HepG2 (cell line): ENCODE results near the gene APOM. TPM values are rescaled to one million over a fixed set of nuclear protein-coding genes. Genes with fewer than 3 reads are reported as not detected.
A peak's percentile ranks its signal among the peaks of the same experiment; 100 is the strongest.

Experiments used
- ELF1 ChIP-seq: sonication (generic); formaldehyde crosslinking; IDR thresholded peaks from 2 replicates; pipeline ENCODE4 v1.4.0; 2020; ENCODE audit warnings: missing genetic modification reagents
- ETV5 ChIP-seq: IDR thresholded peaks from 2 replicates; pipeline ENCODE4 v1.6.1; 2018; ENCODE audit warnings: missing biosample characterization, missing genetic modification reagents, inconsistent platforms, borderline replicate concordance
- RNF2 ChIP-seq: fragments of 450-650 bp; conservative IDR thresholded peaks from 2 replicates; pipeline ENCODE4 v1.6.1; 2016; ENCODE audit warnings: low read depth
- SKI ChIP-seq: fragments of 450-650 bp; IDR thresholded peaks from one replicate; pipeline ENCODE4 v1.6.1; 2018; ENCODE audit warnings: mild to moderate bottlenecking; ENCODE audit not compliant: partially characterized antibody
- ZFP41 ChIP-seq: sonication (generic); formaldehyde crosslinking; IDR thresholded peaks from 2 replicates; pipeline ENCODE4 v1.4.0; 2020; ENCODE audit warnings: mild to moderate bottlenecking, missing genetic modification reagents, borderline replicate concordance
- ZIK1 ChIP-seq: sonication (generic); formaldehyde crosslinking; IDR thresholded peaks from 2 replicates; pipeline ENCODE4 v1.5.0; 2020; ENCODE audit warnings: mild to moderate bottlenecking, low read depth, missing genetic modification reagents, borderline replicate concordance
- ZNF441 ChIP-seq: sonication (generic); formaldehyde crosslinking; IDR thresholded peaks from 2 replicates; pipeline ENCODE4 v1.7.0; 2021; ENCODE audit warnings: missing genetic modification reagents, borderline replicate concordance
- ZNF720 ChIP-seq: sonication (generic); formaldehyde crosslinking; IDR thresholded peaks from 2 replicates; pipeline ENCODE4 v1.4.0; 2020; ENCODE audit warnings: missing genetic modification reagents
- polyA plus RNA-seq, 8 experiments: library from polyadenylated mRNA; depleted of rRNA in 3 of 8; stranded (reverse) in 7 of 8; unstranded in 1 of 8; fragments of >200 nt; fragmentation: Illumina TruSeq in 4 of 8; extraction: Trizol in 4 of 8; gene quantifications; 2 replicates each; pipeline versions ENCODE4 v1.2.1 to v1.2.3, GENCODE V29; 2011 to 2016; ENCODE audit warnings: low read depth in 4 of 8, missing spikeins in 1 of 8, mixed read lengths in 1 of 8; ENCODE audit not compliant: insufficient read depth in 1 of 8
- total RNA-seq, 5 experiments: library from RNA; depleted of rRNA; stranded (reverse); fragments of >200 nt; fragmentation: Illumina TruSeq; extraction: Trizol; gene quantifications; 2 replicates each; pipeline ENCODE4 v1.2.3, GENCODE V29; 2016; ENCODE audit warnings: low read depth in 1 of 5
- TF ChIP-seq, protein P1 (sequence below): sonication (generic); formaldehyde crosslinking; IDR thresholded peaks from 2 replicates; pipeline ENCODE4 v1.5.1; 2020; ENCODE audit warnings: missing genetic modification reagents, mild to moderate bottlenecking, borderline replicate concordance
- TF ChIP-seq, protein P2 (sequence below): fragments of 450-650 bp; IDR thresholded peaks from 2 replicates; pipeline ENCODE4 v1.6.1; 2017; ENCODE audit warnings: mild to moderate bottlenecking
- TF ChIP-seq, protein P3 (sequence below): sonication (generic); formaldehyde crosslinking; IDR thresholded peaks from 2 replicates; pipeline ENCODE4 v1.8.0; 2023; ENCODE audit warnings: mild to moderate bottlenecking, missing genetic modification reagents
- TF ChIP-seq, protein P4 (sequence below): sonication (generic); formaldehyde crosslinking; IDR thresholded peaks from 2 replicates; pipeline ENCODE4 v1.5.0; 2020; ENCODE audit warnings: missing genetic modification reagents, mild to moderate bottlenecking, borderline replicate concordance
- TF ChIP-seq, protein P5 (sequence below): sonication (generic); formaldehyde crosslinking; IDR thresholded peaks from 2 replicates; pipeline ENCODE4 v1.4.0; 2020; ENCODE audit warnings: missing genetic modification reagents

Gene APOM
- total and polyA plus RNA-seq, 2 of the 13 experiments (the other 11 are each of a cell fraction or from before 2014, with no cell fraction given): 98.2 to 1,140 TPM

DNA sequence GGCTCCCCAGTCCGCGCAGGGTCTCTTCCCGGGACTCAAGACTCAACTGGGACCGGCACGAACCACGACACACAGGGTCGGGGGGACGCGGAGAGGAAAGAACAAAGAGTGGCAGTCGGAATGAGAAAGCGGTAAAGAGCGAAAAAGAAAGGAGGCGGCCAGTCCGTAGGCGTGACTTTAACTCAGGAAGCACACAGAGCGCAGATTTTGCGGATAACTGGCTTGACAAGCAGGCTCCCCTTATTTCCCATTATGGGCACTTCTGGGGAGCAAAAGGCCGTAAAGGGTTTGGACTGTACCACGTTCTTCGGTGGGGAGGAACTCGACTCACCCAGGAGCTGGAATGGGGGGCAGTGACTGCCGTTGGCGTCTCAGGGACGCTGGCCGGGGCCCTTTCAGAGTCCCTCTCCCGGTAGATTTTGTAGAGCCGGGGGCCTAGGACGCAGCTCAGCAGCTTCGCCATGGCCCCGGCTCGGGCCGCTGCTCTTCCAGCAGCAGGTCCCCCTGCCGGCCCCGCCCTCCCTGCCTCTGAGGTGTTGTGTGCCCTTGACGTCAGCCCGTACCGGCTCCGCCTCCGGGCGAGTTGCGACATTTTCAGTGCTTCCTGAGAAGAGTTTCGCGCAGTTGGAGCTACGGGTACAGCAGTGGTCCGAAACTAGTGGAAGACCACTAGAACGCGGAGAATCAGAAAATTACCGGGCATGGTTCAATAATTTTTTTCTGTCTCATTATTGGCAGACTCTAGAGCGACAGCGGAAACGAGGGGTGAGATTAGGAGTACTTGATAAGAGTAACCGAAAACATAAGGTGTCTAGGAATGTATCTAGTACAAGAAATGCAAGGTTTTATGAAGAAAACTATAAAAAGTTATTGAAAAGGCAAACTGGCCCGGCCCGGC is 47.4 kb downstream of the APOM start, which contains the start of gene ABHD16A (continued):
- TF ChIP-seq, protein P1, sequence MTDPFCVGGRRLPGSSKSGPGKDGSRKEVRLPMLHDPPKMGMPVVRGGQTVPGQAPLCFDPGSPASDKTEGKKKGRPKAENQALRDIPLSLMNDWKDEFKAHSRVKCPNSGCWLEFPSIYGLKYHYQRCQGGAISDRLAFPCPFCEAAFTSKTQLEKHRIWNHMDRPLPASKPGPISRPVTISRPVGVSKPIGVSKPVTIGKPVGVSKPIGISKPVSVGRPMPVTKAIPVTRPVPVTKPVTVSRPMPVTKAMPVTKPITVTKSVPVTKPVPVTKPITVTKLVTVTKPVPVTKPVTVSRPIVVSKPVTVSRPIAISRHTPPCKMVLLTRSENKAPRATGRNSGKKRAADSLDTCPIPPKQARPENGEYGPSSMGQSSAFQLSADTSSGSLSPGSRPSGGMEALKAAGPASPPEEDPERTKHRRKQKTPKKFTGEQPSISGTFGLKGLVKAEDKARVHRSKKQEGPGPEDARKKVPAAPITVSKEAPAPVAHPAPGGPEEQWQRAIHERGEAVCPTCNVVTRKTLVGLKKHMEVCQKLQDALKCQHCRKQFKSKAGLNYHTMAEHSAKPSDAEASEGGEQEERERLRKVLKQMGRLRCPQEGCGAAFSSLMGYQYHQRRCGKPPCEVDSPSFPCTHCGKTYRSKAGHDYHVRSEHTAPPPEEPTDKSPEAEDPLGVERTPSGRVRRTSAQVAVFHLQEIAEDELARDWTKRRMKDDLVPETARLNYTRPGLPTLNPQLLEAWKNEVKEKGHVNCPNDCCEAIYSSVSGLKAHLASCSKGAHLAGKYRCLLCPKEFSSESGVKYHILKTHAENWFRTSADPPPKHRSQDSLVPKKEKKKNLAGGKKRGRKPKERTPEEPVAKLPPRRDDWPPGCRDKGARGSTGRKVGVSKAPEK (CRISPR knock-in tag): no peak
- TF ChIP-seq, protein P2, sequence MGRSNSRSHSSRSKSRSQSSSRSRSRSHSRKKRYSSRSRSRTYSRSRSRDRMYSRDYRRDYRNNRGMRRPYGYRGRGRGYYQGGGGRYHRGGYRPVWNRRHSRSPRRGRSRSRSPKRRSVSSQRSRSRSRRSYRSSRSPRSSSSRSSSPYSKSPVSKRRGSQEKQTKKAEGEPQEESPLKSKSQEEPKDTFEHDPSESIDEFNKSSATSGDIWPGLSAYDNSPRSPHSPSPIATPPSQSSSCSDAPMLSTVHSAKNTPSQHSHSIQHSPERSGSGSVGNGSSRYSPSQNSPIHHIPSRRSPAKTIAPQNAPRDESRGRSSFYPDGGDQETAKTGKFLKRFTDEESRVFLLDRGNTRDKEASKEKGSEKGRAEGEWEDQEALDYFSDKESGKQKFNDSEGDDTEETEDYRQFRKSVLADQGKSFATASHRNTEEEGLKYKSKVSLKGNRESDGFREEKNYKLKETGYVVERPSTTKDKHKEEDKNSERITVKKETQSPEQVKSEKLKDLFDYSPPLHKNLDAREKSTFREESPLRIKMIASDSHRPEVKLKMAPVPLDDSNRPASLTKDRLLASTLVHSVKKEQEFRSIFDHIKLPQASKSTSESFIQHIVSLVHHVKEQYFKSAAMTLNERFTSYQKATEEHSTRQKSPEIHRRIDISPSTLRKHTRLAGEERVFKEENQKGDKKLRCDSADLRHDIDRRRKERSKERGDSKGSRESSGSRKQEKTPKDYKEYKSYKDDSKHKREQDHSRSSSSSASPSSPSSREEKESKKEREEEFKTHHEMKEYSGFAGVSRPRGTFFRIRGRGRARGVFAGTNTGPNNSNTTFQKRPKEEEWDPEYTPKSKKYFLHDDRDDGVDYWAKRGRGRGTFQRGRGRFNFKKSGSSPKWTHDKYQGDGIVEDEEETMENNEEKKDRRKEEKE: no peak
- TF ChIP-seq ELF1 (peak; percentile 92), ETV5 (CRISPR knock-in tag) (peak; percentile 87; the same call in 1 of the 2 replicates), ZNF441 (CRISPR knock-in tag) (peak; percentile 56; the same call in 1 of the 2 replicates), ZFP41 (CRISPR knock-in tag) (no peak), ZNF720 (CRISPR knock-in tag) (no peak), ZIK1 (CRISPR knock-in tag) (no peak), SKI (no peak), RNF2 (no peak)
- TF ChIP-seq, protein P3, sequence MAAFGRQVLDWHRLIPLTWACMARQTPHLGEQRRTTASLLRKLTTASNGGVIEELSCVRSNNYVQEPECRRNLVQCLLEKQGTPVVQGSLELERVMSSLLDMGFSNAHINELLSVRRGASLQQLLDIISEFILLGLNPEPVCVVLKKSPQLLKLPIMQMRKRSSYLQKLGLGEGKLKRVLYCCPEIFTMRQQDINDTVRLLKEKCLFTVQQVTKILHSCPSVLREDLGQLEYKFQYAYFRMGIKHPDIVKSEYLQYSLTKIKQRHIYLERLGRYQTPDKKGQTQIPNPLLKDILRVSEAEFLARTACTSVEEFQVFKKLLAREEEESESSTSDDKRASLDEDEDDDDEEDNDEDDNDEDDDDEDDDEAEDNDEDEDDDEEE (CRISPR knock-in tag): 0 out of 2 replicates have a peak, but pooled peaks have one; percentile 28
- TF ChIP-seq, protein P4, sequence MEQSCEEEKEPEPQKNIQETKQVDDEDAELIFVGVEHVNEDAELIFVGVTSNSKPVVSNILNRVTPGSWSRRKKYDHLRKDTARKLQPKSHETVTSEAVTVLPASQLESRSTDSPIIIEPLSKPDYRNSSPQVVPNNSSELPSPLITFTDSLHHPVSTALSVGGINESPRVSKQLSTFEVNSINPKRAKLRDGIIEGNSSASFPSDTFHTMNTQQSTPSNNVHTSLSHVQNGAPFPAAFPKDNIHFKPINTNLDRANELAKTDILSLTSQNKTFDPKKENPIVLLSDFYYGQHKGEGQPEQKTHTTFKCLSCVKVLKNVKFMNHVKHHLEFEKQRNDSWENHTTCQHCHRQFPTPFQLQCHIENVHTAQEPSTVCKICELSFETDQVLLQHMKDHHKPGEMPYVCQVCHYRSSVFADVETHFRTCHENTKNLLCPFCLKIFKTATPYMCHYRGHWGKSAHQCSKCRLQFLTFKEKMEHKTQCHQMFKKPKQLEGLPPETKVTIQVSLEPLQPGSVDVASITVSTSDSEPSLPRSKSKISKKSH: peak; percentile 68; the same call in 1 of the 2 replicates
- TF ChIP-seq, protein P5, sequence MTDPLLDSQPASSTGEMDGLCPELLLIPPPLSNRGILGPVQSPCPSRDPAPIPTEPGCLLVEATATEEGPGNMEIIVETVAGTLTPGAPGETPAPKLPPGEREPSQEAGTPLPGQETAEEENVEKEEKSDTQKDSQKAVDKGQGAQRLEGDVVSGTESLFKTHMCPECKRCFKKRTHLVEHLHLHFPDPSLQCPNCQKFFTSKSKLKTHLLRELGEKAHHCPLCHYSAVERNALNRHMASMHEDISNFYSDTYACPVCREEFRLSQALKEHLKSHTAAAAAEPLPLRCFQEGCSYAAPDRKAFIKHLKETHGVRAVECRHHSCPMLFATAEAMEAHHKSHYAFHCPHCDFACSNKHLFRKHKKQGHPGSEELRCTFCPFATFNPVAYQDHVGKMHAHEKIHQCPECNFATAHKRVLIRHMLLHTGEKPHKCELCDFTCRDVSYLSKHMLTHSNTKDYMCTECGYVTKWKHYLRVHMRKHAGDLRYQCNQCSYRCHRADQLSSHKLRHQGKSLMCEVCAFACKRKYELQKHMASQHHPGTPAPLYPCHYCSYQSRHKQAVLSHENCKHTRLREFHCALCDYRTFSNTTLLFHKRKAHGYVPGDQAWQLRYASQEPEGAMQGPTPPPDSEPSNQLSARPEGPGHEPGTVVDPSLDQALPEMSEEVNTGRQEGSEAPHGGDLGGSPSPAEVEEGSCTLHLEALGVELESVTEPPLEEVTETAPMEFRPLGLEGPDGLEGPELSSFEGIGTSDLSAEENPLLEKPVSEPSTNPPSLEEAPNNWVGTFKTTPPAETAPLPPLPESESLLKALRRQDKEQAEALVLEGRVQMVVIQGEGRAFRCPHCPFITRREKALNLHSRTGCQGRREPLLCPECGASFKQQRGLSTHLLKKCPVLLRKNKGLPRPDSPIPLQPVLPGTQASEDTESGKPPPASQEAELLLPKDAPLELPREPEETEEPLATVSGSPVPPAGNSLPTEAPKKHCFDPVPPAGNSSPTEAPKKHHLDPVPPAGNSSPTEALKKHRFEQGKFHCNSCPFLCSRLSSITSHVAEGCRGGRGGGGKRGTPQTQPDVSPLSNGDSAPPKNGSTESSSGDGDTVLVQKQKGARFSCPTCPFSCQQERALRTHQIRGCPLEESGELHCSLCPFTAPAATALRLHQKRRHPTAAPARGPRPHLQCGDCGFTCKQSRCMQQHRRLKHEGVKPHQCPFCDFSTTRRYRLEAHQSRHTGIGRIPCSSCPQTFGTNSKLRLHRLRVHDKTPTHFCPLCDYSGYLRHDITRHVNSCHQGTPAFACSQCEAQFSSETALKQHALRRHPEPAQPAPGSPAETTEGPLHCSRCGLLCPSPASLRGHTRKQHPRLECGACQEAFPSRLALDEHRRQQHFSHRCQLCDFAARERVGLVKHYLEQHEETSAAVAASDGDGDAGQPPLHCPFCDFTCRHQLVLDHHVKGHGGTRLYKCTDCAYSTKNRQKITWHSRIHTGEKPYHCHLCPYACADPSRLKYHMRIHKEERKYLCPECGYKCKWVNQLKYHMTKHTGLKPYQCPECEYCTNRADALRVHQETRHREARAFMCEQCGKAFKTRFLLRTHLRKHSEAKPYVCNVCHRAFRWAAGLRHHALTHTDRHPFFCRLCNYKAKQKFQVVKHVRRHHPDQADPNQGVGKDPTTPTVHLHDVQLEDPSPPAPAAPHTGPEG (CRISPR knock-in tag): 0 out of 2 replicates have a peak, but pooled peaks have one; percentile 56
